Adipocyte (in vitro differentiated cells): Measurements from ENCODE around the gene REP15.
A peak's percentile ranks its signal among the peaks of the same experiment; 100 is the strongest.

Experiments
- DNase-seq: peaks from one replicate; pipeline ENCODE4 v3.0.0-alpha.2; 2015; ENCODE audit warnings: low read depth
- H3K27me3 ChIP-seq: replicated peaks from 2 replicates; pipeline ENCODE4 v1.7.0; 2013; ENCODE audit warnings: mild to moderate bottlenecking, low read length, moderate library complexity; ENCODE audit not compliant: control insufficient read depth, insufficient read depth
- H3K36me3 ChIP-seq: 2 replicates; pipeline ENCODE4 v1.7.0; 2013; ENCODE audit warnings: low read length, mild to moderate bottlenecking, moderate library complexity; ENCODE audit not compliant: control insufficient read depth, insufficient read depth, severe bottlenecking
- H3K4me1 ChIP-seq: 2 replicates; pipeline ENCODE4 v1.7.0; 2013; ENCODE audit warnings: mild to moderate bottlenecking, low read length, moderate library complexity; ENCODE audit not compliant: control insufficient read depth, insufficient read depth
- H3K4me3 ChIP-seq: 2 replicates; pipeline ENCODE4 v1.7.0; 2013; ENCODE audit warnings: mild to moderate bottlenecking, low read length, moderate library complexity
- H3K9ac ChIP-seq: 2 replicates; pipeline ENCODE4 v1.7.0; 2013; ENCODE audit warnings: mild to moderate bottlenecking, low read length, moderate library complexity
- H3K9me3 ChIP-seq: 2 replicates; pipeline ENCODE4 v1.7.0; 2013; ENCODE audit warnings: mild to moderate bottlenecking, low read length, moderate library complexity; ENCODE audit not compliant: control insufficient read depth

REP15 gene

GRCh38 chr12:27673101-27673718, 23.0 kb upstream of the REP15 start:
- peaks cover 22% of the 10 kb centered on the region for H3K36me3 ChIP-seq
- peaks cover 24% of the 10 kb centered on the region for H3K4me1 ChIP-seq
- peak; percentile 2 for DNase-seq
- peak overlapping the region; percentile 47 for H3K4me3 ChIP-seq
- H3K27me3 ChIP-seq: no peaks in the 10 kb centered on the region
- peak overlapping the region; percentile 58 for H3K9ac ChIP-seq
- H3K9me3 ChIP-seq: no peaks in the 10 kb centered on the region

DNA sequence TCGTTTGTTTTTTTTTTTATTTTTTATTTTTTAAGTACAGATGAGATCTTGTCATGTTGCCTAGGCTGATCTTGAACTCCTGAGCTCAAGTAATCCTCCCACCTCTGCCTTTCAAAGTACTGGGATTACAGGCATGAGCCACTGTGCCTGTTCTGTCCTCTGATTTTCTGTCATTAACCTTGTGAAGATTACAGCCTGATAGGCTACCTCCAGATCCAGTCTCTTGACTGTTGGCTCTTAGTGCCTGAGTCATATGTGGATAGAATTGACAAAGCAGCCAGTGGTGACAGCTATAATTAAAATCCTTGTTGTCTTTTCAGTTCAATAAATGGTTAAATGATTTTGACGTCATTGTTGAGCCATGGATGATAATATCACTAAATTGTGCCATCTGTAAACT, 21.3 kb upstream of the REP15 start:
- H3K4me3 ChIP-seq: no peak overlapping the region
- peaks cover 30% of the 10 kb centered on the region for H3K36me3 ChIP-seq

DNA sequence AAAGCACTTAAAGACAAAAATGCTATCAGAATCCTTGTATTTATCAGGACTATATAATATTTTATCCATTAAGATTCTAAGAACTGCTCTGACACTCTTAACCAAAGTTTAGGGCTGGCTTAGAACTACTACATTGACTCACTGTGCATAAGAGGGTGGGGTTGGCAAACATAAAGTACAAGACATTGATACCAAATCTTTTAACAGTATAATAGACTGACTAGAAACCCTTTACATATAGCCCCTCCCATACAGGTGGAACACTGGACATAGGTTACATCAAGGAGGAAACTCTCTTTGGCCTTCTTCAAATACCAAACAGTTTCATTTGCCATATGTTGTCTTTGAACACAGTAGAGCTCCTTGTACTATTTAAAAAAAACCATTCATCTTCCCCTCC, 15.6 kb upstream of the REP15 start:
- H3K36me3 ChIP-seq: peaks cover 74% of the 10 kb centered on the region

More for the DNA sequence above, 21.3 kb upstream of the REP15 start:
- peaks cover 17% of the 10 kb centered on the region for H3K4me1 ChIP-seq
- H3K27me3 ChIP-seq: no peaks in the 10 kb centered on the region
- DNase-seq: no peak
- no peak overlapping the region for H3K9ac ChIP-seq
- no peaks in the 10 kb centered on the region for H3K9me3 ChIP-seq

DNA sequence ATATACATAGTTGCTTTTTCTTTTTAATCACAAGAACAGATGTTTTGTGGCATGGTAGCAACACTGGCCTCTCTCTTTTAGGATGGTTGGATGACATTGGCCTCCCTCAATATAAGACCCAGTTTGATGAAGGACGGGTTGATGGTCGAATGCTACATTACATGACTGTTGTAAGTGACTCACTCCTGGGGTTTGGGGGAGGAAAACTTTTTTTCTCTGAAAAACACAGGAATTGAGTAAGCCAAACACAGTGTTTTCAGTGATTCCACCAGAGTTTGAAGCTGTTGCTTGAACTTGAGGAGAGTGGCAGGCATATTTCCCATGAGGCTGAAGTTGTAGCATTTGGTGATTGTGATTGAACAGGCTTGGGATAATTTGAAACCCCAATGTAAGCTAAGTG, 13.7 kb upstream of the REP15 start:
- H3K27me3 ChIP-seq: no peaks in the 10 kb centered on the region
- peaks cover 75% of the 10 kb centered on the region for H3K36me3 ChIP-seq
- no peaks in the 10 kb centered on the region for H3K9me3 ChIP-seq
- H3K4me1 ChIP-seq: no peaks in the 10 kb centered on the region
- peak; percentile 15 for DNase-seq
- H3K9ac ChIP-seq: no peak overlapping the region
- H3K4me3 ChIP-seq: no peak overlapping the region

More for the DNA sequence above, 15.6 kb upstream of the REP15 start:
- Histone ChIP-seq H3K9ac (no peak overlapping the region), H3K9me3 (no peaks in the 10 kb centered on the region), H3K4me1 (no peaks in the 10 kb centered on the region), H3K27me3 (no peaks in the 10 kb centered on the region), H3K4me3 (no peak overlapping the region)
- no peak for DNase-seq

DNA sequence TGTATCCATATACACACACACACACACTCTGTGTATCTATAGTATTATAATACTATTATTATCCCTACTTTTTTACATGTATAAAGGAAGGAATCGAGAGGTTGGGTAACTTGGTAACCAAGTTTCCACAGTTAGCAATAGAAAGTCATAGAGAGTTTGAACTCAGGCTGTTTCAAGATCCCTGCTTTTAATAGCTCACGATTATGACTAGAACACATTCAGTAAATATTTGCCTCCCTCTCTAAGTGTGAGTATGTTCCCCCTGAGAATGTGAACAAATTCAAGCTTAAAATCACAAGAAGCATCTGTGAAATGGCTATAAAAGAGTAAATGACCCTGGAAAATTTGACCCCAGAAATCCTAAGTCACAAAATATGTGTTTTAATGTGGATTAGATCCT, 11.0 kb upstream of the REP15 start:
- H3K36me3 ChIP-seq: peaks cover 83% of the 10 kb centered on the region
- H3K9me3 ChIP-seq: no peaks in the 10 kb centered on the region
- no peak for DNase-seq
- H3K9ac ChIP-seq: no peak overlapping the region
- no peak overlapping the region for H3K4me3 ChIP-seq
- no peaks in the 10 kb centered on the region for H3K4me1 ChIP-seq
- H3K27me3 ChIP-seq: no peaks in the 10 kb centered on the region

- no peak for DNase-seq
- no peaks in the 10 kb centered on the region for H3K4me1 ChIP-seq
- H3K4me3 ChIP-seq: no peak overlapping the region
- H3K27me3 ChIP-seq: no peaks in the 10 kb centered on the region
- peaks cover 82% of the 10 kb centered on the region for H3K36me3 ChIP-seq
- H3K9ac ChIP-seq: no peak overlapping the region
- no peaks in the 10 kb centered on the region for H3K9me3 ChIP-seq
These were observed 10.1 kb upstream of the REP15 start for GRCh38 chr12:27686147-27686546.

DNA sequence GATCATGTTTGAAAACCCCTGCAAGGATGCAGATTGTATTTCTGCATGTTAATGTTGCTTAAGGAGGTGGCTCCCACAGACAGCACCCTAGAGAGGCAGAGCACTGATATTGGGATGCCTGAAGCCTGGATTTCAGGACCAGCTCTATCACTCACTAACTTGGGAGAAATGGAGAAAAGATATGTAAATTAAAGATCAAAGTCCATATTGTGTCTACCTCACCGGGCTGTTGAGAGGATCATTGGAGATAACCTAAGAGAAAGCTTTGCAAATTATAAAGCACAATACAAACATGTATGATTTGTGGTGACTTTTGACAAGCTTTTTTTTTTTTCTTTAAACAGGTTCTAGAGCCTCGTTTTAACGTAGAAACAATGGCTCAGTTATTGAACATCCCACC, 7.6 kb upstream of the REP15 start:
- peaks cover 86% of the 10 kb centered on the region for H3K36me3 ChIP-seq
- no peak overlapping the region for H3K4me3 ChIP-seq
- H3K27me3 ChIP-seq: no peaks in the 10 kb centered on the region

DNA sequence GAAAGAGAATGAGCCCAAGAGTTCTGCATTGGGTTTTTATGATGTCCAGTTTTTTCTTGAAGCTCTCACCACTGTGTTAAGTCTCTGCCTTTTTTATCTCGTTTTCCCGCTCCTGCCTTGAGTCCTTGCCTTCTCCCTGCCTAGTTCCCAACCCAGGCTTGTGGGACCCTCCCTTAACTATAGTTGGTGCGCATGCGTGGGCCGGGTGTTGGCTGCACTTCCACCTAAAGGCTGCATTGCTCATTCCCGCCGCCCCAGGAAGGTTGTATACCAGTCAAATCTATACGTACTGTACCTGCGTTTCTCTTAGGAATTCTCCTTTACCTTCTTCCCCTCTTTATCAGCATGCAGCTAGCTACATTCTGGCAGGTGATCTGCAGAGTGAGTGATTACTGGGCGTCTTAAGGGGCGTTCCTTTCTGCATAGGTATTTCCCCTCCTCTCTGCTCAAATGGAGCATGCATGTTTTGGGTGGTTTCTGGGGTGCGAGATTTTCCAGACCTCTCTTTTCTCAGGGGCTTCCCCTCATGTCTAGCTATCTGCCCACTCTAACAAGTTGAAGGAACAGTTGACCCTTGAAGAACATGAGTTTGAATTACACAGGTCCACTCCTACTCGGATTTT, 6.6 kb upstream of the REP15 start:
- peaks cover 83% of the 10 kb centered on the region for H3K36me3 ChIP-seq
- no peaks in the 10 kb centered on the region for H3K27me3 ChIP-seq
- no peaks in the 10 kb centered on the region for H3K4me1 ChIP-seq
- no peak overlapping the region for H3K9ac ChIP-seq
- H3K4me3 ChIP-seq: no peak overlapping the region
- no peaks in the 10 kb centered on the region for H3K9me3 ChIP-seq
- no peak for DNase-seq

More for the DNA sequence above, 7.6 kb upstream of the REP15 start:
- Histone ChIP-seq H3K9ac (no peak overlapping the region), H3K9me3 (no peaks in the 10 kb centered on the region), H3K4me1 (no peaks in the 10 kb centered on the region)
- no peak for DNase-seq

- no peak overlapping the region for H3K4me3 ChIP-seq
- no peak for DNase-seq
- no peak overlapping the region for H3K9ac ChIP-seq
- H3K36me3 ChIP-seq: peaks cover 68% of the 10 kb centered on the region
- no peaks in the 10 kb centered on the region for H3K9me3 ChIP-seq
- H3K4me1 ChIP-seq: peaks cover 4% of the 10 kb centered on the region
- no peaks in the 10 kb centered on the region for H3K27me3 ChIP-seq
These were observed 2.8 kb upstream of the REP15 start for GRCh38 chr12:27693403-27693802.

DNA sequence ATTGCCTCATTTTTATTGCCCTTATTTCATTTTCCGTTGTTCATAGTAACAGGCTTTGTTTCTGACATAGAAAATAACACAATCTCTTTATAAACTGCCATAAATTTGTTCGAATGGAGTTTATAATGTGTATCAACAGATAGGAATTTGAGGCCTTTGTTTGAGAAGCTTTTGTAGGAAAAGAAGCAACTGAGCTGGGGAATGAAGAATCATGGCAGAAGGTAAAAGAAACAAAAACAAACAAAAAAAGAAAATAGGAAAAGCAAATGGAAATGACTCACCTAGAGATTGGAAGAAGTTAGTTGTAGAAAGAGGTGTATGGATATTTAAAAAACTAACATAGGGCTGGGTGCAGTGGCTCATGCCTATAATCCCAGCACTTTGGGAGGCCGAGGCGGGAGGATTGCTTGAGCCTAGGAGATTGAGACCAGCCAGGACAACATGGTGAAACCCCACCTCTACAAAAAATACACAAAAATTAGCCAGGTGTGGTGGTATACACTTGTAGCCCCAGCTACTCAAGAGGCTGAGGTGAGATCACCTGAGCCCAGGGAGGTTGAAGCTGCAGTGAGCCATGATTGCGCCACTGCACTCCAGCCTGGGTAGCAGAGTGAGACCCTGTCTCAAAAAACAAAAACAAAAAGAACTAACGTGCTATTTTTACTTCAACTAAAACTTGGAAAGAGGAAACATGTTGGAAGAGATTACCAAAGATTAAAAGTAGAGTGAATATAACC, 523 bp upstream of the REP15 start:
- Histone ChIP-seq H3K36me3 (peaks cover 44% of the 10 kb centered on the region), H3K9ac (no peak overlapping the region), H3K27me3 (no peaks in the 10 kb centered on the region), H3K4me3 (no peak overlapping the region), H3K4me1 (peaks cover 4% of the 10 kb centered on the region), H3K9me3 (no peaks in the 10 kb centered on the region)
- DNase-seq: no peak

- Histone ChIP-seq H3K4me3 (no peak overlapping the region), H3K4me1 (peaks cover 4% of the 10 kb centered on the region), H3K9ac (no peak overlapping the region), H3K9me3 (no peaks in the 10 kb centered on the region), H3K27me3 (no peaks in the 10 kb centered on the region), H3K36me3 (peaks cover 34% of the 10 kb centered on the region)
- DNase-seq: no peak
These were observed 767 bp downstream of the REP15 start for GRCh38 chr12:27696864-27697564.
